Colonic mucosa (tissue), 4 donors: Measurements from ENCODE around the gene GREB1. TPM values are rescaled to one million over a fixed set of nuclear protein-coding genes. Genes with fewer than 3 reads are reported as not detected.

Source experiments
- DNase-seq: peaks from one replicate; pipeline ENCODE4 v3.0.0-alpha.2; 2020
- H3K27ac ChIP-seq: fragments of 200-600 bp; one replicate; pipeline ENCODE4 v1.8.0; 2021
- H3K27me3 ChIP-seq: fragments of 200-600 bp; one replicate; pipeline ENCODE4 v1.8.0; 2021
- H3K36me3 ChIP-seq: fragments of 200-600 bp; one replicate; pipeline ENCODE4 v1.8.0; 2021
- H3K4me1 ChIP-seq: fragments of 200-600 bp; one replicate; pipeline ENCODE4 v1.8.0; 2021; ENCODE audit warnings: mild to moderate bottlenecking
- H3K4me3 ChIP-seq: fragments of 200-600 bp; one replicate; pipeline ENCODE4 v1.8.0; 2021
- H3K9ac ChIP-seq, 2 donors: one replicate each; pipeline ENCODE4 v1.7.0; 2013; ENCODE audit warnings: control low read depth in 2 of 2, low read depth in 2 of 2, low read length in 2 of 2
- H3K9me3 ChIP-seq: fragments of 200-600 bp; one replicate; pipeline ENCODE4 v1.8.0; 2021
- intact Hi-C: fragments of 100-400 bp; cut with DNase I; formaldehyde crosslinking; loops from one replicate; pipeline ENCODE4 v1.14.1; 2022
- total RNA-seq, 2 donors: library from RNA; stranded (reverse); fragmentation: NEBNext Ultra II Directional in 1 of 2; extraction: Animal tissue kit (Norgen Biotek cat#: 25700) in 1 of 2; gene quantifications; one replicate each; pipeline ENCODE4 v1.2.1, GENCODE V29; 2021
- TF ChIP-seq, protein P1 (sequence below): fragments of 200-600 bp; IDR thresholded peaks from one replicate; pipeline ENCODE4 v1.8.0; 2022; ENCODE audit warnings: antibody characterized with exemption, mild to moderate bottlenecking
- donor health status: healthy.
- donor health status: DM: no; HTN: no; CAD: no.
- donor health status: DM: no; HTN: no; CAD: no.

Gene GREB1
- total RNA-seq, 2 donors from 2014 or later, result 0.77 to 1.1 TPM

DNA sequence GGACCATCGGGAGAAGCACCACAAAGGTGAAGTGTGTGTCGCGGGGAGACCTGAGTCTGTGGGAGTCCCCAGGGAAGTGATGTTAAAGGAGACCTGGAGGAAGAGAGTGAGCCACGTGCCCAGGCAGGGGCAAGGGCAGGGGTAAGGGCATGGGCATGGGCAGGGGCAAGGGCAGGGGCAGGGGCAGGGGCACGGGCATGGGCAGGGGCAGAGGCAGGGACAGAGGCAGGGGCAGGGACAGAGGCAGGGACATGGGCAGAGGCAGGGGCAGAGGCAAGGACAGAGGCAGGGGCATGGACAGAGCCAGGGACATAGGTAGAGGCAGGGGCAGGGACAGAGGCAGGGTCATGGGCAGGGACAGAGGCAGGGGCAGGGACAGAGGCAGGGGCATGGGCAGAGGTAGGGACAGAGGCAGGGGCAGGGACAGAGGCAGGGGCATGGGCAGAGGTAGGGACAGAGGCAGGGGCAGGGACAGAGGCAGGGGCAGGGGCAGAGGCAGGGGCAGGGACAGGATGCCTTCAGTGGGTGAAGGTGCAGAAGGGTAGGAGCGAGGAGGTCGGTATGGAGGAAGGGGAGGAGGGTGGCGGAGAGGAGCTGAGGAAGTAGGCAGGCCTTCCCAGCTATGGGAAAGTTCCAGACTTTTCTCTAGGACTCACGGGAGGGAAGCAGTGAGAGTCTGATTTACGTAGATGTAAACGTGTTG is 102.9 kb downstream of the GREB1 start:
- TF ChIP-seq, protein P1, sequence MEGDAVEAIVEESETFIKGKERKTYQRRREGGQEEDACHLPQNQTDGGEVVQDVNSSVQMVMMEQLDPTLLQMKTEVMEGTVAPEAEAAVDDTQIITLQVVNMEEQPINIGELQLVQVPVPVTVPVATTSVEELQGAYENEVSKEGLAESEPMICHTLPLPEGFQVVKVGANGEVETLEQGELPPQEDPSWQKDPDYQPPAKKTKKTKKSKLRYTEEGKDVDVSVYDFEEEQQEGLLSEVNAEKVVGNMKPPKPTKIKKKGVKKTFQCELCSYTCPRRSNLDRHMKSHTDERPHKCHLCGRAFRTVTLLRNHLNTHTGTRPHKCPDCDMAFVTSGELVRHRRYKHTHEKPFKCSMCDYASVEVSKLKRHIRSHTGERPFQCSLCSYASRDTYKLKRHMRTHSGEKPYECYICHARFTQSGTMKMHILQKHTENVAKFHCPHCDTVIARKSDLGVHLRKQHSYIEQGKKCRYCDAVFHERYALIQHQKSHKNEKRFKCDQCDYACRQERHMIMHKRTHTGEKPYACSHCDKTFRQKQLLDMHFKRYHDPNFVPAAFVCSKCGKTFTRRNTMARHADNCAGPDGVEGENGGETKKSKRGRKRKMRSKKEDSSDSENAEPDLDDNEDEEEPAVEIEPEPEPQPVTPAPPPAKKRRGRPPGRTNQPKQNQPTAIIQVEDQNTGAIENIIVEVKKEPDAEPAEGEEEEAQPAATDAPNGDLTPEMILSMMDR, result no peak

DNA sequence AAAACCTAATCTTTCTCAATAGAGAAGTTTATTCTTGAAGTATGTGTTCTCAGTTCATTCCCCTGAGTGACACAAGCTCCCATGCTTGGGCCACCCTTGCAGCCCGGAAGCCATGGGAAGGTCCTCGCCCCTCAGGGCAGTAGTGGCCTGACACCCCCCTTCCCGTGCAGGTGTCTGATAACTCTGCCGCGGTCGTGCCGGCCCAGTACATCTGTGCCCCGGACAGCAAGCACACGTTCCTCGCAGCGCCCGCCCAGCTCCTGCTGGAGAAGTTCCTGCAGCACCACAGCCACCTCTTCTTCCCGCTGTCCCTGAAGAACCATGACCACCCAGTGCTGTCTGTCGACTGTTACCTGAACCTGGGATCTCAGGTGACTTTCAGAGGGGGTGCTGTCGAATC is 103.7 kb downstream of the GREB1 start:
- no peaks in the 10 kb centered on the region for H3K27me3 ChIP-seq
- no peak overlapping the region for H3K27ac ChIP-seq
- TF ChIP-seq, protein P1, result no peak
- DNase-seq, result no peak
- H3K36me3 ChIP-seq, result no peaks in the 10 kb centered on the region
- H3K9me3 ChIP-seq, result no peaks in the 10 kb centered on the region
- H3K4me1 ChIP-seq, result no peaks in the 10 kb centered on the region
- H3K4me3 ChIP-seq, result no peak overlapping the region
- intact Hi-C loops, result no loop called here
- H3K9ac ChIP-seq, result no peak overlapping the region

More for the DNA sequence above, 102.9 kb downstream of the GREB1 start:
- DNase-seq, result no peak
- Histone ChIP-seq H3K9me3 (no peaks in the 10 kb centered on the region), H3K4me3 (no peak overlapping the region), H3K27ac (no peak overlapping the region), H3K27me3 (no peaks in the 10 kb centered on the region), H3K4me1 (no peaks in the 10 kb centered on the region), H3K9ac (no peak overlapping the region), H3K36me3 (no peaks in the 10 kb centered on the region)
- intact Hi-C loops, result no loop called here

DNA sequence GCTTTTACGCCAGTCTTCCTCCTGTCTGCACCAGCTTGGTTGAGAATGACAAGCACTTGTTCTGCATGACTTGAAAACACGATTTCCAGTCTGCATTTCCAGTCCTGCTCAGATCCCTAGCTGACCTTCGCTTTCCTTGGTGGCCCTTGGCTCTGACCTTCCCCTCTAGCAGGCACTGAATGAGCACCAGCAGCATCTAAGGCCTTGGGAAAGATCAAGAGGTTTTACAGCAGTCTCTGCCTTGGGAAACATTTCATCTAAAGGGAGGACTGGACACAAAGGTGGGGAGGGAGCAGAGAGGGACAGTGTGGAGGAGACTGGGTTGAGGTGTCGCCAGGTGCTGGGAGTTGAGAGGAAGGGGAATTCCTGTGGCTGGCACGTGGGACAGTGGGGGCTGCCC is 105.7 kb downstream of the GREB1 start:
- H3K9me3 ChIP-seq, result no peaks in the 10 kb centered on the region
- H3K27ac ChIP-seq, result no peak overlapping the region
- H3K9ac ChIP-seq, result no peak overlapping the region
- intact Hi-C loops, result no loop called here
- DNase-seq, result no peak
- no peak overlapping the region for H3K4me3 ChIP-seq
- no peaks in the 10 kb centered on the region for H3K27me3 ChIP-seq
- H3K36me3 ChIP-seq, result no peaks in the 10 kb centered on the region
- TF ChIP-seq, protein P1, result no peak
- H3K4me1 ChIP-seq, result no peaks in the 10 kb centered on the region

DNA sequence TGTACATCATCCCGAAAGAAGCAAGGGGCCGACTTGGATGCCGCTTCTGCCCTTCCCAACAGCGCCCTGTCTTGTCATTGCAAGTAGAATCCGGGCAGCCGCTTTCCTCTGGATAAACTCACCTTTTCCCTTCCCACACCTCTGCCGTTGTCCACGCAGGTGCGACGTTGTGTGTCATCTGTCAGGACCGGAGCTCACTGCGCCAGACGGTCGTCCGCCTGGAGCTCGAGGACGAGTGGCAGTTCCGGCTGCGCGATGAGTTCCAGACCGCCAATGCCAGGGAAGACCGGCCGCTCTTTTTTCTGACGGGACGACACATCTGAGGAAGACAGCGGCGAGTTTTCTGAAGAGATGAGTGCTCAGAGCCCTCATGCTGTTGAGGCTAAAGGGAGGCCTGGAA is 106.3 kb downstream of the GREB1 start:
- no peak for DNase-seq
- no peak overlapping the region for H3K9ac ChIP-seq
- no peaks in the 10 kb centered on the region for H3K9me3 ChIP-seq
- H3K4me3 ChIP-seq, result no peak overlapping the region
- no peaks in the 10 kb centered on the region for H3K36me3 ChIP-seq
- H3K27ac ChIP-seq, result no peak overlapping the region
- TF ChIP-seq, protein P1, result no peak
- no peaks in the 10 kb centered on the region for H3K27me3 ChIP-seq
- no peaks in the 10 kb centered on the region for H3K4me1 ChIP-seq
- intact Hi-C loops, result no loop called here

DNA sequence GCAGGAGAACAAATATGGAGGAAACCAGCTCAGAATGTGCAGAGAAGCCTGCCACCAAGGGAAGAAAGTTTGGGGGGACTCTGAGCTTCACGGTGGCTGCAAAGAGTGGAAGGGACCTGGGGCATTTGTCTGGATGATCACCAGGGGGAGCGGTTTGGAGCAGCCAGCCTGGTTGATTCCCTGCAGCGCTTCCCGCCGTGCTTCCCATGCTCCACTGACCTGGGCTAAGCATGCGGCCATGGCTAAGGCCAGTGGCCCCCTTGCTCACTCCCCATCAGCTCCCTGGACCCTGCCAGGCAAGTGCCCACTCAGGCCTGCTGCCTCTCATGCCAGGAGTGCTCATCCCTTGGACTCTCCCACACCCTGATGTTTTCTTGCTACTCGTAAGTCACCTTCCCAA is 109.1 kb downstream of the GREB1 start:
- no peak overlapping the region for H3K27ac ChIP-seq
- H3K4me3 ChIP-seq, result no peak overlapping the region
- no peaks in the 10 kb centered on the region for H3K4me1 ChIP-seq
- no peak overlapping the region for H3K9ac ChIP-seq
- H3K27me3 ChIP-seq, result no peaks in the 10 kb centered on the region
- intact Hi-C loops, result no loop called here
- TF ChIP-seq, protein P1, result no peak
- no peaks in the 10 kb centered on the region for H3K36me3 ChIP-seq
- no peaks in the 10 kb centered on the region for H3K9me3 ChIP-seq
- no peak for DNase-seq
